Rectal smooth muscle tissue (tissue), 1 donor: ENCODE data around the gene TMEM114.
A peak's percentile ranks its signal among the peaks of the same experiment; 100 is the strongest.

Source experiments
- H3K27ac ChIP-seq: one replicate; pipeline ENCODE4 v1.7.0; 2013; ENCODE audit warnings: low read depth, low read length, inconsistent platforms
- H3K27me3 ChIP-seq: one replicate; pipeline ENCODE4 v1.7.0; 2013; ENCODE audit warnings: low read length; ENCODE audit not compliant: control insufficient read depth, insufficient read depth
- H3K36me3 ChIP-seq: one replicate; pipeline ENCODE4 v1.7.0; 2013; ENCODE audit warnings: low read length; ENCODE audit not compliant: control insufficient read depth, insufficient read depth
- H3K4me1 ChIP-seq: one replicate; pipeline ENCODE4 v1.7.0; 2013; ENCODE audit warnings: low read length; ENCODE audit not compliant: control insufficient read depth, insufficient read depth
- H3K4me3 ChIP-seq: one replicate; pipeline ENCODE4 v1.7.0; 2013; ENCODE audit warnings: low read length
- H3K9ac ChIP-seq: one replicate; pipeline ENCODE4 v1.7.0; 2013; ENCODE audit warnings: low read length

Gene TMEM114

DNA sequence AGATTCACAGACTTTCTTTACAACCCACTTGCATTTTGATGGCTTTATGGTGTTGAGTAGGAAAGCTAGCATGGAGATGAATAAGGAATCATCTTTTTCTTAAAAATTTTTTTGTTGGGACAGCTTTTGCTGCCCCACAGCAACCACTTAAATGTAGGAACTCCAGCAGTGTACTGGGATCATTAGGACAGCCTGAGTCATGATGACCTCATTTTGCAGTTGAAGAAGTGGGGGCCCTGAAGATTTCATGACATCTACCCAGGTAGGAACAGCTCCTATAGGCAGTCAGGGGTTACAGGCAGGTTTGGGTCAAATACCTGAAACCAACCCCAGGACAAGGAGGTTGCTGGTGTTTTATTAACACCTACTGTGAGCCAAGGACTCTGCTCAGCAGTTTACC, 33.3 kb upstream of the TMEM114 start:
- Histone ChIP-seq H3K9ac (no peak overlapping the region), H3K36me3 (peaks cover 25% of the 10 kb centered on the region), H3K4me1 (no peaks in the 10 kb centered on the region), H3K27ac (no peak overlapping the region), H3K27me3 (no peaks in the 10 kb centered on the region), H3K4me3 (no peak overlapping the region)

GRCh38 chr16:8622315-8622656, 32.0 kb upstream of the TMEM114 start:
- Histone ChIP-seq H3K36me3 (peaks cover 14% of the 10 kb centered on the region), H3K27me3 (no peaks in the 10 kb centered on the region), H3K4me3 (peak overlapping the region; percentile 94), H3K4me1 (no peaks in the 10 kb centered on the region), H3K27ac (no peak overlapping the region), H3K9ac (no peak overlapping the region)

GRCh38 chr16:8621572-8622314, 31.4 kb upstream of the TMEM114 start, which contains the start of gene METTL22:
Gene METTL22 (plus strand): TSS chr16:8621698. CDS start chr16:8625666, 3,968 bp downstream.
- Histone ChIP-seq H3K4me3 (peak within 1 kb of the TSS; percentile 94), H3K36me3 (peaks cover 9% of the 10 kb centered on the region), H3K4me1 (no peaks in the 10 kb centered on the region), H3K27me3 (no peaks in the 10 kb centered on the region), H3K9ac (peak within 1 kb of the TSS; percentile 98), H3K27ac (peak within 1 kb of the TSS; percentile 84)

GRCh38 chr16:8621222-8621571, 30.9 kb upstream of the TMEM114 start:
- no peaks in the 10 kb centered on the region for H3K4me1 ChIP-seq
- peak overlapping the region; percentile 94 for H3K4me3 ChIP-seq
- H3K9ac ChIP-seq, result no peak overlapping the region
- H3K36me3 ChIP-seq, result peaks cover 8% of the 10 kb centered on the region
- H3K27me3 ChIP-seq, result no peaks in the 10 kb centered on the region
- H3K27ac ChIP-seq, result peak overlapping the region; percentile 84

DNA sequence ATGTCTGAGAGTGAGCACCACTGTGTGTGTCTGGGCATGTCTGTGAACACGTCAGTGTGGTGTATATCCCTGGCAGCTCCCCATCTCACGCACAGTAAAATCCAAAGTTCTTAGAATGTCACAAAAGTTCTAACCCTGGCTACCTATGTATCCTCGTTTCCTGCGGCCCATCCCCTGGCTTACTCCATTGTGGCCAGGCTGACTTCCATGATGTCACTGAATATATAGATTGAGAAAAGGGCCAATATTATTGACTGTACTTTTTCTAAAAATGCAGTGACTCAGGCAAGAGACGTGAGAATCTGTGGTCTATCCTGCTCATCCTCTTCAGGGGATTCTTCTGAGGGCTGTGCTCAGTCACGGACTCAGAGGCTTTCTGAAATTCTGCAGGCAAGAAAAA, 30.2 kb upstream of the TMEM114 start:
- H3K4me1 ChIP-seq, result no peaks in the 10 kb centered on the region
- no peak overlapping the region for H3K4me3 ChIP-seq
- no peaks in the 10 kb centered on the region for H3K27me3 ChIP-seq
- no peak overlapping the region for H3K9ac ChIP-seq
- no peak overlapping the region for H3K27ac ChIP-seq
- peaks cover 2% of the 10 kb centered on the region for H3K36me3 ChIP-seq

DNA sequence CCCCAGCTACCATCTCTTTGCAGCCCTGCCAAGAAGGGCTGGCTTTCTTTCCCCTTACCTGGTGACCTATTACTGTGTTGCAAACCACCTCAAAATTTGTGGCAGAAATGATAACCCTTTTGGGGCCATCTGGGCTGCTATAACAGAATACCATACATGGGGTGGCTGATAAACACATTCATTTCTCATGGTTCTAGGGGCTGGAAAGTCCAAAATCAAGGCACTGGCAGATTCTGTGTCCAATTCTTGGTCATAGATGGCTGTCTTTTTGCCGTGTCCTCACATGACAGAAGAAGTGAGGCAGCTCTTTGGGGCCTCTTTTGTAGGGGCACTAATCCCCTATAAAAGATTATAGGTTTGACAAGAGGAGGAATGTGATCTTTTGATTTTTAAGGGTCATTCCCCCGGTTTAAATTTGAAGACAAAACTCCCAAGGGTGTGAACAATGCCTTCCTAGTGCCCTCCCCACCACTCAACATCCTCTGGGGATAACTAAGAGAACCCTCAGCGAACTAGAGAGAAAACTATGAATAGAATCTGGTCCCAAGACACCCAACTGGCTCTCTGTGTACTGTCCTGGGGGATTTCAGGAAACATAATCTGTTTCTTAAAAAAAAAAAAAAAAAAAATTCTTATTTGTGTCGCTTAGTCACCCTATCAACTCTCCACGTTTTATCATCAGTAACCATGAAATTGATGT, 29.5 kb upstream of the TMEM114 start:
- H3K27ac ChIP-seq, result no peak overlapping the region
- no peak overlapping the region for H3K4me3 ChIP-seq
- H3K4me1 ChIP-seq, result no peaks in the 10 kb centered on the region
- no peak overlapping the region for H3K9ac ChIP-seq
- no peaks in the 10 kb centered on the region for H3K27me3 ChIP-seq
- H3K36me3 ChIP-seq, result no peaks in the 10 kb centered on the region

DNA sequence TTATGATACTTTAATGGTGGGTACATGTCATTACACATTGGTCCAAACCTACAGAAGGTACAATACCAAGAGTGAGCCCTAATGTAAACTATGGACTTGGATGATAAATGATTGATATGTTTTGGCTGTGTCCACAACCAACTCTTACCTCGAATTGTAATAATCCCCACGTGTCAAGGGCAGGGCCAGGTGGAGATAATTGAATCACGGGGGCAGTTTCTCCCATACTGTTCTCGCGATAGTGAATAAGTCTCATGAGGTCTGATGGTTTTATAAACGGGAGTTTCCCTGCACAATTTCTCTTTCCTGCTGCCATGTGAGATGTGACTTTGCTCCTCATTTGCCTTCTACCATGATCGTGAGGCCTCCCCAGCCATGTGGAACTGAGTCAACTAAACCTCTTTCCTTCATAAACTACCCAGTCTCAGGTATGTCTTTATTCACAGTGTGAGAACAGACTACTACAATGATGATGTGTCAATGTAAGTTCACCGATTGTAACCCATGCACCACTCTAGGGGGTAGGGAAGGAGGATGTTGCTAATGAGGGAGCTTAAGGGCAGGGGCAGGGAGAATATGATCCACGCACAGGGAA, 24.2 kb upstream of the TMEM114 start:
- Histone ChIP-seq H3K9ac (no peak overlapping the region), H3K4me3 (no peak overlapping the region), H3K27me3 (no peaks in the 10 kb centered on the region), H3K27ac (no peak overlapping the region), H3K4me1 (no peaks in the 10 kb centered on the region), H3K36me3 (no peaks in the 10 kb centered on the region)

- H3K36me3 ChIP-seq, result no peaks in the 10 kb centered on the region
- no peaks in the 10 kb centered on the region for H3K27me3 ChIP-seq
- H3K4me3 ChIP-seq, result no peak overlapping the region
- no peak overlapping the region for H3K27ac ChIP-seq
- H3K9ac ChIP-seq, result no peak overlapping the region
- no peaks in the 10 kb centered on the region for H3K4me1 ChIP-seq
Measured at GRCh38 chr16:8611886-8612600, 21.7 kb upstream of the TMEM114 start.

DNA sequence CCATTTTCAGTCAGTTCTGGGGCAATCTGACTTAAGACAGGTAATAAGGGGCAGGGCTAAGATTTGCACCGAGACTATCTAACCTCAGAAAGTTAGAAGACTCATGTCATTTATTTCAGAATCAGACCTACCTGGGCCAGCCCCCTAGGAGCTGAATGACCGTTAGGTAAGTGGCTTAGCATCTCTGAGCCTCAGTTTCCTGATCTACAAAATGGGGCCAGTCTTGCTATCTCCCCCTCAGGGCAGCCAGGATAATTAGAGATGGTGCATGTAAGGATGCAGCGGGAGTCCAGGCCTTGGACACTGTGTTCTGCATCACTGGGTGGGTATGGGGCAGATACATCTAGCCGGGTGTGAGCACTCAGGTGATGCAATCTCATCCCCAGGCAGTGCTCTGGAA, 20.8 kb upstream of the TMEM114 start:
- H3K4me1 ChIP-seq, result no peaks in the 10 kb centered on the region
- no peaks in the 10 kb centered on the region for H3K36me3 ChIP-seq
- H3K9ac ChIP-seq, result no peak overlapping the region
- H3K27ac ChIP-seq, result no peak overlapping the region
- H3K4me3 ChIP-seq, result no peak overlapping the region
- no peaks in the 10 kb centered on the region for H3K27me3 ChIP-seq

GRCh38 chr16:8607214-8607613, 16.9 kb upstream of the TMEM114 start:
- Histone ChIP-seq H3K27ac (no peak overlapping the region), H3K27me3 (no peaks in the 10 kb centered on the region), H3K4me1 (no peaks in the 10 kb centered on the region), H3K36me3 (no peaks in the 10 kb centered on the region), H3K9ac (no peak overlapping the region), H3K4me3 (no peak overlapping the region)

DNA sequence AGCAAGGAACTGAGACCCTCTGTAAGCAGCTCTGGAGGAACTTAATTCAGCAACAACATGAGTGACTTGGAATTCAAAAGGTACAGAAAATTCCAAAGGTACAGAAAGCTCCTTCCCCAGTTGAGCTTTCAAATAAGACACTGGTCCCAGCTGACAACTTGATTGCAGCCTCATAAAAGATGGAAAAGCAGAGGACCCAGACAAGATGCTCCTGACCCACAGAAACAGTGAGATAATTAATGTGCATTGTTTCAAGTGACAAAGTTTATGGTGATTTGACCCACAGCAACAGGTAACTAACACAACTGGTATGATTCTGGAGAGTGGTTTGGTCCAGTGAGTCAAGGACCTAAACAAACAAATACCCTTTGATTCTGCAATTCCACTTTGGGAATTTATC, 15.2 kb upstream of the TMEM114 start:
- Histone ChIP-seq H3K4me1 (no peaks in the 10 kb centered on the region), H3K27ac (no peak overlapping the region), H3K4me3 (no peak overlapping the region), H3K27me3 (no peaks in the 10 kb centered on the region), H3K36me3 (no peaks in the 10 kb centered on the region), H3K9ac (no peak overlapping the region)

DNA sequence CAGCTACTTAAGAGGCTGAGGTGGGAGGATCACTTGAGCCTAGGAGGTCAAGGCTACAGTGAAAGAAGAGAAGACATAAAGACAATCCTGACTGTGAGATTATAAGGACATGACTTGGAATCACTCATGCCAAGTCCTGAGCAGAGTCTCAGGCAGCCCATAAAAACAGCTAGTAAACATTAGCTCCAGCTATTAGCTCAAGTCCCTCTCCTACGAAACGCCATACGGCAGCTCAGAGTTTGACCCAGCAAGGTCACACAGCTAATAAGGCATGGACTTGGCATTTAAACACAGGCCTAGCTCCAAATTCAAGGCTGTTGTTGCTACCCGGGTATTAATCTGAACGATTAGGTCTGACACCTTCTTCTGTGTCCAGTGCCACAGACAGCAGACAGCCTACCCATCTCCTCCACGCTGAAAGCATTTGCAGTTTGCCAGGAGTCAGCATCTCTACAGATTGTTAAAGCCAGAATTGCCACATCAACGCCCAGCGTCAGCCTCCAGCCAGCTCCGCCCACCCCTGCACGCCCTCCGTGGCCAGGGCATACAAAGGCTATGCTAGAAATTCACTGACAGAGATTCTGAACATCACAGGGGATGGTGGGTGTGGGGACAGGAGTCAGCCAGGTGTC, 9.9 kb upstream of the TMEM114 start:
- no peaks in the 10 kb centered on the region for H3K36me3 ChIP-seq
- H3K9ac ChIP-seq, result no peak overlapping the region
- H3K27me3 ChIP-seq, result no peaks in the 10 kb centered on the region
- no peak overlapping the region for H3K27ac ChIP-seq
- H3K4me1 ChIP-seq, result no peaks in the 10 kb centered on the region
- H3K4me3 ChIP-seq, result no peak overlapping the region
